ELF-1 (cell line): ENCODE results near the gene TSTD2.

Experiments used
- DNase-seq: peaks from one replicate; pipeline ENCODE4 v3.0.0-alpha.2; 2016; ENCODE audit warnings: low read depth, low spot score

TSTD2 gene

GRCh38 chr9:97632985-97633858 lies at the start of gene TSTD2, which contains the start of gene NCBP1:
Gene TSTD2 (minus strand): TSS chr9:97633368. CDS start chr9:97627562, 5,806 bp downstream.
Gene NCBP1 (plus strand): TSS chr9:97633821. CDS start chr9:97633882, 61 bp downstream.
- DNase-seq: peak; percentile 98

- DNase-seq: no peak
Observed at GRCh38 chr9:97682242-97682641, 49.1 kb upstream of the TSTD2 start.

- no peak for DNase-seq
Observed at GRCh38 chr9:97675655-97676054, 42.5 kb upstream of the TSTD2 start.

GRCh38 chr9:97673922-97674321 lies 40.8 kb upstream of the TSTD2 start:
- no peak for DNase-seq

GRCh38 chr9:97672403-97672802 lies 39.2 kb upstream of the TSTD2 start:
- DNase-seq: no peak

- DNase-seq: no peak
Observed at GRCh38 chr9:97670586-97670985, 37.4 kb upstream of the TSTD2 start.

GRCh38 chr9:97668485-97668884 lies 35.3 kb upstream of the TSTD2 start:
- DNase-seq: no peak

- DNase-seq: no peak
Observed at GRCh38 chr9:97666907-97667686, 33.9 kb upstream of the TSTD2 start.

- DNase-seq: no peak
Observed at GRCh38 chr9:97665742-97666141, 32.6 kb upstream of the TSTD2 start.

GRCh38 chr9:97660847-97661246 lies 27.7 kb upstream of the TSTD2 start:
- DNase-seq: no peak

- no peak for DNase-seq
Observed at GRCh38 chr9:97660340-97660739, 27.2 kb upstream of the TSTD2 start.

GRCh38 chr9:97659771-97660170 lies 26.6 kb upstream of the TSTD2 start:
- DNase-seq: no peak

GRCh38 chr9:97658707-97659106 lies 25.5 kb upstream of the TSTD2 start:
- no peak for DNase-seq

- no peak for DNase-seq
Observed at GRCh38 chr9:97651646-97652045, 18.5 kb upstream of the TSTD2 start.

GRCh38 chr9:97647996-97648395 lies 14.8 kb upstream of the TSTD2 start:
- no peak for DNase-seq

- DNase-seq: no peak
Observed at GRCh38 chr9:97645720-97646119, 12.6 kb upstream of the TSTD2 start.

GRCh38 chr9:97640325-97640724 lies 7.2 kb upstream of the TSTD2 start:
- DNase-seq: no peak

GRCh38 chr9:97638666-97639065 lies 5.5 kb upstream of the TSTD2 start:
- no peak for DNase-seq

GRCh38 chr9:97636903-97637302 lies 3.7 kb upstream of the TSTD2 start:
- DNase-seq: no peak

GRCh38 chr9:97635026-97635425 lies 1.9 kb upstream of the TSTD2 start:
- no peak for DNase-seq

- DNase-seq: no peak
Observed at GRCh38 chr9:97633859-97634490, 807 bp upstream of the TSTD2 start.
